CD14-positive monocyte (primary cell): Measurements from ENCODE around the gene NFATC2. TPM values are rescaled to one million over a fixed set of nuclear protein-coding genes. Genes with fewer than 3 reads are reported as not detected.
A peak's percentile ranks its signal among the peaks of the same experiment; 100 is the strongest.

Experiments
- DNase-seq, 3 donors: peaks; one replicate each; pipeline ENCODE4 v3.0.0-alpha.2; 2011 to 2022
- H2AFZ ChIP-seq: 2 replicates; pipeline ENCODE4 v1.6.0; 2012; ENCODE audit warnings: mild to moderate bottlenecking, low read depth, low read length, inconsistent platforms; ENCODE audit not compliant: insufficient read depth, poor library complexity, severe bottlenecking
- H3K27ac ChIP-seq, 2 donors: 1 replicate in 1 of 2; 2 replicates in 1 of 2; pipeline ENCODE4 v1.5.1; 2012 to 2013; ENCODE audit warnings: low read length in 2 of 2, control low read depth in 1 of 2, inconsistent platforms in 1 of 2, low read depth in 1 of 2, mild to moderate bottlenecking in 1 of 2
- H3K27me3 ChIP-seq, 2 donors: one replicate each; pipeline versions ENCODE4 v1.6.0 to v1.6.1; 2011 to 2013; ENCODE audit warnings: low read length in 2 of 2; ENCODE audit not compliant: control insufficient read depth in 2 of 2, insufficient read depth in 2 of 2
- H3K36me3 ChIP-seq, 2 donors: replicated peaks in 1 of 2; 1 replicate in 1 of 2; 2 replicates in 1 of 2; pipeline versions ENCODE4 v1.5.1 to v1.6.1; 2012 to 2013; ENCODE audit warnings: low read length in 2 of 2, control low read depth in 1 of 2, inconsistent platforms in 1 of 2, mild to moderate bottlenecking in 1 of 2; ENCODE audit not compliant: insufficient read depth in 2 of 2, control insufficient read depth in 1 of 2
- H3K4me1 ChIP-seq, 2 donors: 1 replicate in 1 of 2; 2 replicates in 1 of 2; pipeline versions ENCODE4 v1.5.1 to v1.6.1; 2012 to 2013; ENCODE audit warnings: low read length in 2 of 2, control low read depth in 1 of 2, inconsistent platforms in 1 of 2, mild to moderate bottlenecking in 1 of 2, moderate library complexity in 1 of 2; ENCODE audit not compliant: insufficient read depth in 2 of 2, control insufficient read depth in 1 of 2
- H3K4me2 ChIP-seq: replicated peaks from 2 replicates; pipeline ENCODE3; 2012; ENCODE audit warnings: low read length, moderate library complexity, mild to moderate bottlenecking; ENCODE audit not compliant: poor library complexity, severe bottlenecking; ENCODE audit errors: extremely low read depth
- H3K4me3 ChIP-seq, 3 experiments: fragments of 200-600 bp in 1 of 3; sonication (generic) in 1 of 3; replicated peaks in 1 of 3; 1 replicate in 2 of 3; 2 replicates in 1 of 3; pipeline ENCODE4 v1.5.1; 2011 to 2013; ENCODE audit warnings: low read length in 3 of 3, mild to moderate bottlenecking in 3 of 3, control low read depth in 2 of 3, low read depth in 2 of 3, inconsistent platforms in 1 of 3, moderate library complexity in 1 of 3
- H3K79me2 ChIP-seq: 2 replicates; pipeline ENCODE4 v1.6.0; 2012; ENCODE audit warnings: mild to moderate bottlenecking, control low read depth, inconsistent platforms, low read length, moderate library complexity; ENCODE audit not compliant: insufficient read depth
- H3K9ac ChIP-seq: 2 replicates; pipeline ENCODE4 v1.6.0; 2017; ENCODE audit warnings: low read length, mild to moderate bottlenecking; ENCODE audit not compliant: insufficient read depth, poor library complexity, severe bottlenecking
- H3K9me3 ChIP-seq, 2 donors: replicated peaks in 1 of 2; 1 replicate in 1 of 2; 2 replicates in 1 of 2; pipeline versions ENCODE4 v1.5.1 to v1.6.1; 2012 to 2013; ENCODE audit warnings: low read length in 2 of 2, control low read depth in 1 of 2; ENCODE audit not compliant: control insufficient read depth in 1 of 2, insufficient read depth in 1 of 2
- H4K20me1 ChIP-seq: 2 replicates; pipeline ENCODE4 v1.6.0; 2012; ENCODE audit warnings: mild to moderate bottlenecking, low read length, control low read depth, moderate library complexity; ENCODE audit not compliant: insufficient read depth
- H3K27ac Mint-ChIP-seq, 7 donors: one replicate each; pipeline ENCODE4 v1.8.0; 2020; ENCODE audit warnings: mild to moderate bottlenecking in 7 of 7, mixed read lengths in 7 of 7, moderate library complexity in 6 of 7, inconsistent platforms in 2 of 7
- H3K27me3 Mint-ChIP-seq, 3 donors: one replicate each; pipeline ENCODE4 v1.8.0; 2021 to 2022; ENCODE audit warnings: low read depth in 3 of 3, mild to moderate bottlenecking in 3 of 3, mixed read lengths in 3 of 3, moderate library complexity in 3 of 3, inconsistent platforms in 1 of 3
- H3K36me3 Mint-ChIP-seq, 2 donors: one replicate each; pipeline ENCODE4 v1.8.0; 2020; ENCODE audit warnings: mixed read lengths in 2 of 2, inconsistent platforms in 1 of 2, mild to moderate bottlenecking in 1 of 2
- H3K4me1 Mint-ChIP-seq: one replicate; pipeline ENCODE4 v1.8.0; 2020; ENCODE audit warnings: mild to moderate bottlenecking, mixed read lengths
- H3K4me3 Mint-ChIP-seq, 2 donors: one replicate each; pipeline ENCODE4 v1.8.0; 2020; ENCODE audit warnings: mild to moderate bottlenecking in 2 of 2, mixed read lengths in 2 of 2, moderate library complexity in 1 of 2
- H3K9me3 Mint-ChIP-seq, 7 donors: one replicate each; pipeline ENCODE4 v1.8.0; 2020 to 2022; ENCODE audit warnings: mixed read lengths in 7 of 7, mild to moderate bottlenecking in 6 of 7, moderate library complexity in 6 of 7, inconsistent platforms in 2 of 7
- CTCF ChIP-seq: fragments of 200-600 bp; IDR thresholded peaks from one replicate; pipeline ENCODE4 v1.8.0; 2022; ENCODE audit warnings: antibody characterized with exemption, mild to moderate bottlenecking
- WGBS: methylation state at CpG from one replicate; pipeline ENCODE4 v1.1.5; 2013; ENCODE audit warnings: missing lambda C conversion rate; ENCODE audit not compliant: insufficient coverage; 5-methylcytosine and 5-hydroxymethylcytosine counted together
- intact Hi-C, 2 donors: fragments of 100-400 bp; cut with micrococcal nuclease; formaldehyde crosslinking; loops; one replicate each; pipeline versions ENCODE4 v1.15.0 to v1.15.1; 2023
- polyA plus RNA-seq, 3 donors: library from polyadenylated mRNA; depleted of rRNA in 1 of 3; unstranded in 2 of 3; stranded (reverse) in 1 of 3; fragments of 300-500 nt in 2 of 3; fragments of >200 nt in 1 of 3; fragmentation: Illumina TruSeq in 2 of 3; gene quantifications; 1 replicate in 2 of 3; 2 replicates in 1 of 3; pipeline ENCODE4 v1.2.3, GENCODE V29; 2012 to 2021

The NFATC2 gene
- polyA plus RNA-seq, 3 donors = 0.03 to 0.18 (median 0.11) TPM

- Mint-ChIP-seq H3K27me3 (peaks cover 15 to 40% (median 20%) of the 10 kb centered on the region in 3 donors), H3K36me3 (peaks cover 0 to 4% of the 10 kb centered on the region in 2 donors), H3K27ac (peak overlapping the region in 3 of 7 donors; percentile 14 to 68 (median 63)), H3K4me1 (peaks cover 43% of the 10 kb centered on the region), H3K4me3 (peak overlapping the region; percentile 70 to 90), H3K9me3 (peaks cover 0 to 3% (median 0%) of the 10 kb centered on the region in 7 donors)
- WGBS = 7% methylated on average over 43 of the region's 47 CpGs
- H2AFZ ChIP-seq = peak overlapping the region; percentile 72
- H3K4me2 ChIP-seq = peak overlapping the region; percentile 60
- peak in 2 of 3 donors; percentile 23 to 55 for DNase-seq
- peaks cover 28 to 38% of the 10 kb centered on the region in 2 donors for H3K4me1 ChIP-seq
- TF ChIP-seq CTCF = no peak
- no peaks in the 10 kb centered on the region for H3K9me3 ChIP-seq
- H3K27ac ChIP-seq = no peak overlapping the region
- peak overlapping the region; percentile 28 for H3K9ac ChIP-seq
- no peaks in the 10 kb centered on the region for H3K36me3 ChIP-seq
- H3K27me3 ChIP-seq = peaks cover 0 to 14% of the 10 kb centered on the region in 2 donors
- H4K20me1 ChIP-seq = no peaks in the 10 kb centered on the region
- intact Hi-C loops = no loop called here
- H3K79me2 ChIP-seq = no peaks in the 10 kb centered on the region
- H3K4me3 ChIP-seq = peak overlapping the region; percentile 1 to 66 (median 31)
Measured at GRCh38 chr20:51492167-51493092, 50.1 kb downstream of the NFATC2 start.

- H3K36me3 ChIP-seq = no peaks in the 10 kb centered on the region
- H3K9ac ChIP-seq = no peak overlapping the region
- H3K9me3 ChIP-seq = no peaks in the 10 kb centered on the region
- peaks cover 20 to 28% of the 10 kb centered on the region in 2 donors for H3K4me1 ChIP-seq
- H3K4me2 ChIP-seq = peak overlapping the region; percentile 60
- Mint-ChIP-seq H3K27me3 (peaks cover 15 to 40% (median 18%) of the 10 kb centered on the region in 3 donors), H3K36me3 (peaks cover 0 to 4% of the 10 kb centered on the region in 2 donors), H3K4me1 (peaks cover 36% of the 10 kb centered on the region), H3K9me3 (peaks cover 0 to 3% (median 0%) of the 10 kb centered on the region in 7 donors), H3K27ac (no peak overlapping the region), H3K4me3 (no peak overlapping the region)
- DNase-seq = no peak
- H3K79me2 ChIP-seq = no peaks in the 10 kb centered on the region
- WGBS = 82% methylated on average over 10 of the region's 11 CpGs
- intact Hi-C loops = no loop called here
- no peak overlapping the region for H2AFZ ChIP-seq
- H3K4me3 ChIP-seq = no peak overlapping the region
- no peak for TF ChIP-seq CTCF
- peaks cover 0 to 14% of the 10 kb centered on the region in 2 donors for H3K27me3 ChIP-seq
- no peaks in the 10 kb centered on the region for H4K20me1 ChIP-seq
- no peak overlapping the region for H3K27ac ChIP-seq
Measured at GRCh38 chr20:51491393-51491792, 51.1 kb downstream of the NFATC2 start.
